ENCODE measurements around the gene PHTF1. TPM values are rescaled to one million over a fixed set of nuclear protein-coding genes. Genes with fewer than 3 reads are reported as not detected.

PHTF1 gene
- total RNA-seq, 4 donors from 2014 or later, result 1.5 to 4.8 (median 2.7) TPM

GRCh38 chr1:113670650-113671049 is 88.6 kb downstream of the PHTF1 start:
- TF ChIP-seq POLR2AphosphoS5 (IDR thresholded peaks at IDR 0.05) (no peak), CTCF (IDR thresholded peaks at IDR 0.05) (no peak), EP300 (IDR thresholded peaks at IDR 0.05) (no peak), POLR2A (IDR thresholded peaks at IDR 0.05) (no peak)
- 100% methylated on average over 1 of the region's 1 CpG for WGBS

GRCh38 chr1:113669988-113670387 is 89.3 kb downstream of the PHTF1 start:
- DNase-seq (ENCODE audit: low spot score in 2 of 2), result no peak
- TF ChIP-seq POLR2AphosphoS5 (IDR thresholded peaks at IDR 0.05) (no peak), CTCF (IDR thresholded peaks at IDR 0.05) (no peak), POLR2A (IDR thresholded peaks at IDR 0.05) (no peak), EP300 (IDR thresholded peaks at IDR 0.05) (no peak)
- WGBS, result 88% methylated on average over 1 of the region's 1 CpG
- Histone ChIP-seq H3K27me3 (no peaks in the 10 kb centered on the region), H3K36me3 (peaks cover 7% of the 10 kb centered on the region), H3K4me3 (no peak overlapping the region), H3K27ac (no peak overlapping the region), H3K9me3 (no peaks in the 10 kb centered on the region), H3K4me1 (no peaks in the 10 kb centered on the region)

More at GRCh38 chr1:113670650-113671049, 88.6 kb downstream of the PHTF1 start:
- Histone ChIP-seq H3K4me1 (no peaks in the 10 kb centered on the region), H3K27me3 (no peaks in the 10 kb centered on the region), H3K36me3 (peaks cover 7% of the 10 kb centered on the region), H3K27ac (no peak overlapping the region), H3K4me3 (no peak overlapping the region), H3K9me3 (no peaks in the 10 kb centered on the region)
- DNase-seq (ENCODE audit: low spot score in 2 of 2), result no peak

GRCh38 chr1:113666126-113666525 is 93.2 kb downstream of the PHTF1 start:
- WGBS, result 98% methylated on average over 2 of the region's 2 CpGs
- no peak overlapping the region for H3K4me3 ChIP-seq
- TF ChIP-seq CTCF (IDR thresholded peaks at IDR 0.05) (no peak), POLR2A (IDR thresholded peaks at IDR 0.05) (no peak), EP300 (IDR thresholded peaks at IDR 0.05) (no peak), POLR2AphosphoS5 (IDR thresholded peaks at IDR 0.05) (no peak)
- no peaks in the 10 kb centered on the region for H3K27me3 ChIP-seq
- no peak overlapping the region for H3K27ac ChIP-seq
- H3K4me1 ChIP-seq, result no peaks in the 10 kb centered on the region
- H3K9me3 ChIP-seq, result no peaks in the 10 kb centered on the region
- H3K36me3 ChIP-seq, result no peaks in the 10 kb centered on the region
- no peak for DNase-seq (ENCODE audit: low spot score in 2 of 2)

GRCh38 chr1:113665071-113665470 is 94.2 kb downstream of the PHTF1 start:
- Histone ChIP-seq H3K36me3 (no peaks in the 10 kb centered on the region), H3K9me3 (no peaks in the 10 kb centered on the region), H3K4me1 (no peaks in the 10 kb centered on the region), H3K4me3 (no peak overlapping the region), H3K27ac (no peak overlapping the region), H3K27me3 (no peaks in the 10 kb centered on the region)
- TF ChIP-seq EP300 (IDR thresholded peaks at IDR 0.05), result no peak
- no peak for TF ChIP-seq POLR2AphosphoS5 (IDR thresholded peaks at IDR 0.05)
- no peak for TF ChIP-seq POLR2A (IDR thresholded peaks at IDR 0.05)
- no peak for TF ChIP-seq CTCF (IDR thresholded peaks at IDR 0.05)
- DNase-seq (ENCODE audit: low spot score in 2 of 2), result no peak

GRCh38 chr1:113663165-113663951 is 95.9 kb downstream of the PHTF1 start:
- 76% methylated on average over 5 of the region's 5 CpGs for WGBS
- DNase-seq (ENCODE audit: low spot score in 2 of 2), result no peak

More at GRCh38 chr1:113663165-113663951, 95.9 kb downstream of the PHTF1 start:
- TF ChIP-seq POLR2A (IDR thresholded peaks at IDR 0.05), result no peak
- no peak for TF ChIP-seq POLR2AphosphoS5 (IDR thresholded peaks at IDR 0.05)
- TF ChIP-seq CTCF (IDR thresholded peaks at IDR 0.05), result no peak
- no peaks in the 10 kb centered on the region for H3K4me1 ChIP-seq
- H3K27ac ChIP-seq, result no peak overlapping the region
- no peak overlapping the region for H3K4me3 ChIP-seq
- H3K27me3 ChIP-seq, result no peaks in the 10 kb centered on the region
- H3K36me3 ChIP-seq, result no peaks in the 10 kb centered on the region
- no peaks in the 10 kb centered on the region for H3K9me3 ChIP-seq
